IPS-15b (cell line): ENCODE results near the gene PSD4.

Experiments
- H3K27me3 ChIP-seq: one replicate; pipeline ENCODE4 v1.6.1; 2013; ENCODE audit warnings: low read length; ENCODE audit not compliant: control insufficient read depth, insufficient read depth
- H3K36me3 ChIP-seq: one replicate; pipeline ENCODE4 v1.6.1; 2013; ENCODE audit warnings: low read length; ENCODE audit not compliant: control insufficient read depth, insufficient read depth
- H3K4me1 ChIP-seq: one replicate; pipeline ENCODE4 v1.6.1; 2013; ENCODE audit warnings: mild to moderate bottlenecking, low read length; ENCODE audit not compliant: control insufficient read depth, insufficient read depth
- H3K4me3 ChIP-seq: one replicate; pipeline ENCODE4 v1.5.1; 2013; ENCODE audit warnings: low read depth, low read length
- H3K9ac ChIP-seq: one replicate; pipeline ENCODE4 v1.6.1; 2013; ENCODE audit warnings: low read depth, mild to moderate bottlenecking, low read length
- H3K9me3 ChIP-seq: one replicate; pipeline ENCODE4 v1.6.1; 2013; ENCODE audit warnings: mild to moderate bottlenecking, low read length; ENCODE audit not compliant: control insufficient read depth, insufficient read depth

The PSD4 gene

DNA sequence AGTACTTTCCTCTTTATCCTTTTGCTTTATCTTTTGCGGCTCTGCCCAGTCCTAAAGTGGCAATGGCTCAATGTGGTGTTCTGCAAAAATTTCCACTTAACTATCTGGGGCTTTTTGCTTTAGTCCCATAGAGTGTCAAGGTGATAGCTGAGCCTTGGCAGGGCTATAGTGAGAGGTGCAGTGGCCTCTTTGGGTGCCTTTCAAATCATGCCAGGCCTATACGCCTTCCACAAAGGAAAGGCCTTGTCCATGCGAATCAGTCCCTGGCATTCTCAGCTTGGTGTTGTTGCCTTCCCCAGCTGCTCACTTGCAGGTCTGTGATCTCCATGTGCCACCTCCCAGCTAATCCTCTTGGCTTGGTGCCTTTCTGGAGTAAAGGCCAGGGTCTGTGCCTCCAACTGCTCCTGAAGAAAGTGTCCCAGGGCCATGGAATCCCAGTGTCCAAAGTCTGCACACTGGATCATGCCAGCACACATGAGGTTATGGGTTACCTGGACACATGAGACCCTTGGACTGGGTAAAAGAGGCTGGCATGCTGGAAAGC lies 78.3 kb downstream of the PSD4 start:
- no peaks in the 10 kb centered on the region for H3K9me3 ChIP-seq
- no peak overlapping the region for H3K4me3 ChIP-seq
- no peaks in the 10 kb centered on the region for H3K4me1 ChIP-seq

DNA sequence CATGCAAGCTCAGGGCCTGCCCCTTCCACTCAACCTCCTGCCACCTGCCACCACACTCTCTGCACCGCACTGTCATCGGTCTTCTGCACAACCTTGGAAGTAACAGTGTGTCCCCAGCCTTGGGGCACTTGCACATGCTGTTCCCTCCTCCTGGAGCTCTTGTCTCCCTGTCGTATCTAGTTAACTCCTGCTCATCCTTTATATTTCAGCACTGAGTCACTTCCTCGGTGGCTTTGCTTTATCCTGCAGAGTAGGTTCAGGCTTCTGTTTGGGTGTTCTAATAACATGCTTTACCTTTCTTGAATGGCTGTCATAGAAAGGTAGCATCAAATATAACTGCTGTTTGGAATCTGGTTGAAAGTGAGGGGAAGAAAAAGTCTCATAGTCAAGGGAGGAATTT lies 79.7 kb downstream of the PSD4 start:
- no peaks in the 10 kb centered on the region for H3K36me3 ChIP-seq
- no peak overlapping the region for H3K9ac ChIP-seq
- peaks cover 2% of the 10 kb centered on the region for H3K4me1 ChIP-seq
- H3K9me3 ChIP-seq: no peaks in the 10 kb centered on the region
- peaks cover 12% of the 10 kb centered on the region for H3K27me3 ChIP-seq
- H3K4me3 ChIP-seq: no peak overlapping the region

More for the DNA sequence above, 78.3 kb downstream of the PSD4 start:
- Histone ChIP-seq H3K36me3 (no peaks in the 10 kb centered on the region), H3K27me3 (peaks cover 12% of the 10 kb centered on the region), H3K9ac (no peak overlapping the region)

DNA sequence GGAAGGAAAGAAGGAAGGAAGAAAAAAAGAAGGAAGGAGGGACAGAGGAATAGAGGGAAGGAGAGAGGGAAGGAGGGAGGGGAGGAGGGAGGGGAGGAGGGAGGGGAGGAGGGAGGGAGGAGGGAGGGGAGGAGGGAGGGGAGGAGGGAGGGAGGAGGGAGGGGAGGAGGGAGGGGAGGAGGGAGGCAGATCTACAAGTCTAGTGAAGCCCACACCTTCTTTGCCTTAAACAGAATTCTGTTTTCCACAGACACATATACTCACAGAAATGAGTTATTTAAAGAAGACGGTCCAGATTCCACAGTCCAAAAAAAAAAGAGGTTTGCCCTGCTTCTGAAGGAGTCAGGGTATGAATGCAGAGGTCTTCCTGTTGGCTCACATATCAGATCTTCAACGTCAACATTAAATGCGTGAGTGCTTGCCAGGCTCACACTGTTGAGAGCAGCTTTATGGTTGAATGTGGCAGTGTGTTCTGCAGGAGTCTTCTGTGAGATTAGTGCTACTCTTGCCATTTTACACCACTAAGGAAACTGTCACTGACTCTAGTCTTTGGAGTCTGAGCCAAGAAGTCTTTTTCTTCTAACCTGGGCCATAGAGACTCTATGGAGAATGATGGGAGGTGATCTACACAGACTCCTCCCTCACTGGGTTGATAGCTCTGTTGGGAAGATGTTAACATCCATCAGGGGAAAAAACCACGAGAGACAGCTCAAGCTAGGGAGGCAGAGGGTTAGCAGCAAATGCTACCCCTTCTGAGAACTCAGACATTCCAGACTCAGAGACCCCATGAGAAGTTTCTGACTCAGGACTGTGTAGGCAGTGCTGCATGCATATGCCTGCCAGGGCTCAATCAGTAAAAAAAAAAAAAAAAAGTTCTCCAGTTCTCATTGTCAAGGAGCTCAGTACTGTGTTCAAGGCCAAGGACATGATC lies 81.6 kb downstream of the PSD4 start:
- no peaks in the 10 kb centered on the region for H3K9me3 ChIP-seq
- no peak overlapping the region for H3K4me3 ChIP-seq
- H3K27me3 ChIP-seq: peaks cover 12% of the 10 kb centered on the region
- peaks cover 2% of the 10 kb centered on the region for H3K4me1 ChIP-seq
- H3K9ac ChIP-seq: no peak overlapping the region
- no peaks in the 10 kb centered on the region for H3K36me3 ChIP-seq

DNA sequence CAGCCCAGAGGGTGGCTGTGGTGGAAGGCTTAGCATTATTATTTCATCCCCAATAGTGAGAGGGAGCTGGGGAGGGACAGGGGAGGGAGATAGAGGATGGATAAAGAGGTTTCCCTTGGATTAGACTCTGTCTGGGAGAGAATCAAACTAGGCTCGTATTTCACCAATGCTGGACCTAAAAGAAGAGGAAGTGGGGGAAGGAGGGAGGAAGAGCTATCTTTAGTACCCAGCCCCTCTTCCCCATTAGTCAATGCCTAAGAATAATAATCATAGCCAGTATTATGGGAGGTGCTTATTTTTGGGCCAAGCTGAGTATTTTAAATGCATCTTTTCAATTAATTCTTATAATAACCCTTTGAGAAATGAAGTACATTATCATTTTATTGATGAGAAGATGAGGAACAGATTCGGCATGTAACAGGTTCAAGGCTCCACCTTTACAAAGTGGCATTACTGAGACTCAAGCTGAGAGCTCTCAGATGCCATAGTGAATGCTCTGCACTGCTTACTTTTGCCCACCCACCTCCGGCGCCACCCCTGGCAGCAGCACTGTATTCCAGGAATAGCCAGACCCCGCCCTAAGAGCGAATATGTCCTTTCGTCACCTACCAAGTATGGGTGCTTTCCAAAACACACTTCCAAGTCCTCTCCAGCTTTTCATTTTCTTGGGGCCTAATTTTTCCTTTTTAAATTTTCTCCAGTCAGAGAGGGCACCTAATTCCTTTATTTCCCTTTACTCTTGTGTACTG lies 83.9 kb downstream of the PSD4 start:
- H3K9ac ChIP-seq: no peak overlapping the region

DNA sequence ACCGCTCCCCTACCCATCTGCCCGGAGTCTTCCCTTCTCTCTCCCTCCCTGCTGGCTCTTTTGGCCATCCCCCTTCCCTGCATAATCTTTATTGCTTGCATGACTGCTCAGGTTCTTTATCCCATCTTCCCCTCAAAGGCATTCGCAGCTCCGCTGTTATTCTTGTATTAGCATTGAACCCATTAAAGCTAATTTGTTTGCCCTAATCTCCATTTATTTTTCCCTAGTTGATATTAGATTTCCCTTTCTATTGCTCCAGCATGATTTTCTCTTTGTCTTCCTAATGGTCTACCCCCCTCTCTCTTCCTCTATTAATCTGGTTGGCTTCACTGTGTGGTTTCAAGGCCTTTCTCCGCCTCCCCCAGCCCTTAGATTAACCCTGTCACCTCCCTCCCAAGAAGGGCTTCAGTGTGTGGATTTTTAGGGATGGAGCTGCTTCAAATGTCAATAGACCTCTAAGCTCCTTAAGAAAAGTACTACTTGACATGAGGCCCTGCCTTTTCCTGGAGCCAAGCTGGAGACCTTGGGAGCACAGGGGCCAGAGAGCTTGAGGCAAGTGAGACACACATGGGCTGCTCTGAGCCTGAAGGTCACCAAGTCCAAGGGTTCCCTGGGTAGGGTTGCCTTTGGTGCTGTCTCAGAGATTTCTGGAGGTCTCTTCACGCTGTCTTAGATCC lies 84.8 kb downstream of the PSD4 start:
- Histone ChIP-seq H3K9ac (no peak overlapping the region), H3K36me3 (no peaks in the 10 kb centered on the region), H3K4me1 (peaks cover 2% of the 10 kb centered on the region), H3K9me3 (no peaks in the 10 kb centered on the region), H3K27me3 (peaks cover 22% of the 10 kb centered on the region), H3K4me3 (no peak overlapping the region)

More for the DNA sequence above, 83.9 kb downstream of the PSD4 start:
- Histone ChIP-seq H3K4me3 (no peak overlapping the region), H3K36me3 (no peaks in the 10 kb centered on the region), H3K9me3 (no peaks in the 10 kb centered on the region), H3K27me3 (peaks cover 15% of the 10 kb centered on the region), H3K4me1 (peaks cover 2% of the 10 kb centered on the region)
